ENCODE data around the gene GLDC. TPM values are rescaled to one million over a fixed set of nuclear protein-coding genes. Genes with fewer than 3 reads are reported as not detected.

The GLDC gene
- total RNA-seq, 1 experiment from 2014 or later: 1.5 TPM

DNA sequence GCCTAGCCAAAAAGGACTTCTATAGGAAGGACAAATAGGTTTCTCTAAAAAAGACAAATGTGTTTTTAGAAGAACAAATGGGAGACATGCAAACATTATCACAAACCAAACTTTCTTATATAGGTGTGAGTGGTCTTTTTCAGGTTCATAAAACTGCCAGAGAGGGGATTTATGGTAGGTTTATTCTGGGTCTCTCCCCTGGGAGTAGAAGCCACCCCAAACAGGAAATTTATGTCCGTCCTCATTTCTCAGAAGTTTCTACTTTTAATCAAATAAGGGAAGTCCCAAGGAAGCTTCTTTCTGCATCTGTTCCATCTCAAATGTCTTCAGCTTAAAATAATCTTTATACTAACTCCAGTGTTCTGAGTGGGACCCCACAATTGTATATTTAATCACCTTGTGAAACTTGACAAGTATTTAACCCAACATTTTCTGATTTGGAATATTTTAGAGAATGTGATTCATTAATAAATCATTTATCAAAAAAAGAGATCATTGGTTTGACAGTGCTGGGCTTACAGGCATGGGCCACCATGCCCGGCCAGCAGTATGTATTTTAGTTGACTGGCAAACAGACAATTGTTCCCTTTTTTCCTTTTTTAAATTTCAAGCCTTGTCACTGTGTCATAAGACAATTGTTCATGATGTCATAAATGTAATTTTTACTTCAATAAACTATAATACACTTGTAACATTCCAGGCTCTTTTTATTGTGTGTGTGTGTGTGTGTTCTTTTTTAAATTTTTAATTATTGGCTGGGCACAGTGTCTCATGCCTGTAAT lies 44.6 kb upstream of the GLDC start:
- Histone ChIP-seq H3K4me3 (no peak overlapping the region), H3K9me3 (ENCODE audit: insufficient read depth, low read depth) (no peaks in the 10 kb centered on the region), H3K4me1 (replicated peaks; ENCODE audit: insufficient read depth) (no peaks in the 10 kb centered on the region), H4K20me1 (ENCODE audit: insufficient read depth) (no peaks in the 10 kb centered on the region), H3K9me2 (ENCODE audit: insufficient read depth) (no peaks in the 10 kb centered on the region), H3K4me2 (no peak overlapping the region), H3K27ac (no peak overlapping the region), H3F3A (ENCODE audit: insufficient read depth, low read depth) (no peaks in the 10 kb centered on the region), H2AFZ (no peak overlapping the region), H3K27me3 (ENCODE audit: insufficient read depth, low read depth) (no peaks in the 10 kb centered on the region), H3K36me3 (ENCODE audit: low read depth) (no peaks in the 10 kb centered on the region), H3K79me2 (ENCODE audit: low read depth) (no peaks in the 10 kb centered on the region)
- ChIA-PET POLR2A (ENCODE audit: unreplicated experiment) (no interaction called here), CTCF (no interaction called here)
- no TSS peak for BruUV-seq (replicated peaks)
- intact Hi-C loops (cut with micrococcal nuclease; ENCODE audit: unreplicated experiment): no loop called here
- no peak for DNase-seq
- TF ChIP-seq, protein P1, sequence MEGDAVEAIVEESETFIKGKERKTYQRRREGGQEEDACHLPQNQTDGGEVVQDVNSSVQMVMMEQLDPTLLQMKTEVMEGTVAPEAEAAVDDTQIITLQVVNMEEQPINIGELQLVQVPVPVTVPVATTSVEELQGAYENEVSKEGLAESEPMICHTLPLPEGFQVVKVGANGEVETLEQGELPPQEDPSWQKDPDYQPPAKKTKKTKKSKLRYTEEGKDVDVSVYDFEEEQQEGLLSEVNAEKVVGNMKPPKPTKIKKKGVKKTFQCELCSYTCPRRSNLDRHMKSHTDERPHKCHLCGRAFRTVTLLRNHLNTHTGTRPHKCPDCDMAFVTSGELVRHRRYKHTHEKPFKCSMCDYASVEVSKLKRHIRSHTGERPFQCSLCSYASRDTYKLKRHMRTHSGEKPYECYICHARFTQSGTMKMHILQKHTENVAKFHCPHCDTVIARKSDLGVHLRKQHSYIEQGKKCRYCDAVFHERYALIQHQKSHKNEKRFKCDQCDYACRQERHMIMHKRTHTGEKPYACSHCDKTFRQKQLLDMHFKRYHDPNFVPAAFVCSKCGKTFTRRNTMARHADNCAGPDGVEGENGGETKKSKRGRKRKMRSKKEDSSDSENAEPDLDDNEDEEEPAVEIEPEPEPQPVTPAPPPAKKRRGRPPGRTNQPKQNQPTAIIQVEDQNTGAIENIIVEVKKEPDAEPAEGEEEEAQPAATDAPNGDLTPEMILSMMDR (conservative IDR thresholded peaks at IDR 0.05): no peak
- TF ChIP-seq EZH2 (IDR thresholded peaks at IDR 0.05; ENCODE audit: low read depth): no peak

DNA sequence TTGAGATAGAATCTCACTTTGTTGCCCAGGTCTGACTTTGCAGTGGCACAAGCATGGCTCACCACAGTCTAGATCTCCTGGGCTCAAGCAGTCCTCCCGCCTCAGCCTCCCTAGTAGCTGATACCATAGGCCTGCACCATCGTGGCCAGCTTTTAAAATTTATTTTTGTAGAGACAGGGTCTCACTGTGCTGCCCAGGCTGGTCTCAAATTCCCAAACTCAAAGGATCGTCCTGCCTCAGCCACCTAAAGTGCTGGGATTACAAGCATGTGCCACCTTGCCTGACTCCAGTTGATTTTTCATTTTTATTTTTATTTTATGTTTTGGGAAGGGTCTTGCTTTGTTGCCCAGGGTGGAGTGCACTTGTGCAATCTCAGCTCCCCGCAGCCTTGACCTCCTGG lies 41.7 kb upstream of the GLDC start:
- ChIA-PET CTCF (no interaction called here), POLR2A (ENCODE audit: unreplicated experiment) (no interaction called here)
- no peaks in the 10 kb centered on the region for H3K27me3 ChIP-seq (ENCODE audit: insufficient read depth, low read depth)
- no TSS peak for BruUV-seq (replicated peaks)
- H3K36me3 ChIP-seq (ENCODE audit: low read depth): 0 out of 2 replicates have a peak, but pooled peaks cover 4% of the 10 kb centered on the region
- H3K4me2 ChIP-seq: no peak overlapping the region
- no peak overlapping the region for H3K4me3 ChIP-seq
- peaks cover 13% of the 10 kb centered on the region for H3K79me2 ChIP-seq (ENCODE audit: low read depth)
- H4K20me1 ChIP-seq (ENCODE audit: insufficient read depth): no peaks in the 10 kb centered on the region
- no peak overlapping the region for H3K27ac ChIP-seq
- H2AFZ ChIP-seq: no peak overlapping the region
- intact Hi-C loops (cut with micrococcal nuclease; ENCODE audit: unreplicated experiment): no loop called here
- peaks cover 4% of the 10 kb centered on the region for H3F3A ChIP-seq (ENCODE audit: insufficient read depth, low read depth)
- no peak for DNase-seq
- TF ChIP-seq, protein P1 (conservative IDR thresholded peaks at IDR 0.05): no peak
- H3K4me1 ChIP-seq (replicated peaks; ENCODE audit: insufficient read depth): peaks cover 9% of the 10 kb centered on the region
- no peaks in the 10 kb centered on the region for H3K9me2 ChIP-seq (ENCODE audit: insufficient read depth)
- no peaks in the 10 kb centered on the region for H3K9me3 ChIP-seq (ENCODE audit: insufficient read depth, low read depth)

GRCh38 chr9:6686396-6686795 lies 40.9 kb upstream of the GLDC start:
- TF ChIP-seq, protein P1 (conservative IDR thresholded peaks at IDR 0.05): no peak; the same call in 1 of the 2 replicates
- no peak for TF ChIP-seq EZH2 (IDR thresholded peaks at IDR 0.05; ENCODE audit: low read depth)
- Histone ChIP-seq H3K9me2 (ENCODE audit: insufficient read depth) (no peaks in the 10 kb centered on the region), H3K79me2 (ENCODE audit: low read depth) (peaks cover 13% of the 10 kb centered on the region), H3K4me2 (no peak overlapping the region), H3K36me3 (ENCODE audit: low read depth) (0 out of 2 replicates have a peak, but pooled peaks cover 4% of the 10 kb centered on the region), H4K20me1 (ENCODE audit: insufficient read depth) (no peaks in the 10 kb centered on the region), H3F3A (ENCODE audit: insufficient read depth, low read depth) (peaks cover 11% of the 10 kb centered on the region), H3K27me3 (ENCODE audit: insufficient read depth, low read depth) (no peaks in the 10 kb centered on the region), H3K4me3 (no peak overlapping the region), H3K9me3 (ENCODE audit: insufficient read depth, low read depth) (no peaks in the 10 kb centered on the region), H3K27ac (no peak overlapping the region), H3K4me1 (replicated peaks; ENCODE audit: insufficient read depth) (peaks cover 9% of the 10 kb centered on the region), H2AFZ (no peak overlapping the region)
- intact Hi-C loops (cut with micrococcal nuclease; ENCODE audit: unreplicated experiment): no loop called here
- BruUV-seq (replicated peaks): no TSS peak
- CTCF ChIA-PET: no interaction called here
- no peak for DNase-seq
- POLR2A ChIA-PET (ENCODE audit: unreplicated experiment): no interaction called here
